ENCODE measurements around the gene PDZRN3.

Gene PDZRN3

GRCh38 chr3:73381551-73381950, 243.2 kb downstream of the PDZRN3 start:
- Histone ChIP-seq H3K36me3 (ENCODE audit: control insufficient read depth in 1 of 2, insufficient read depth in 2 of 2, low read length in 2 of 2) (peaks cover 4 to 34% of the 10 kb centered on the region in 2 donors), H3K4me1 (ENCODE audit: control insufficient read depth in 1 of 2, insufficient read depth in 2 of 2, low read length in 2 of 2) (peaks cover 0 to 9% of the 10 kb centered on the region in 2 donors), H3K27ac (ENCODE audit: low read length) (no peak overlapping the region), H3K4me3 (ENCODE audit: low read depth in 1 of 2, low read length in 2 of 2) (no peak overlapping the region), H3K27me3 (ENCODE audit: low read depth, low read length) (no peaks in the 10 kb centered on the region), H3K9me3 (ENCODE audit: control insufficient read depth in 1 of 2, low read length in 2 of 2) (no peaks in the 10 kb centered on the region)

- Histone ChIP-seq H3K36me3 (ENCODE audit: control insufficient read depth in 1 of 2, insufficient read depth in 2 of 2, low read length in 2 of 2) (peaks cover 4 to 33% of the 10 kb centered on the region in 2 donors), H3K4me3 (ENCODE audit: low read depth in 1 of 2, low read length in 2 of 2) (no peak overlapping the region), H3K9me3 (ENCODE audit: control insufficient read depth in 1 of 2, low read length in 2 of 2) (no peaks in the 10 kb centered on the region), H3K27me3 (ENCODE audit: low read depth, low read length) (no peaks in the 10 kb centered on the region), H3K4me1 (ENCODE audit: control insufficient read depth in 1 of 2, insufficient read depth in 2 of 2, low read length in 2 of 2) (peaks cover 0 to 7% of the 10 kb centered on the region in 2 donors), H3K27ac (ENCODE audit: low read length) (no peak overlapping the region)
Measured at GRCh38 chr3:73380735-73381532, 243.8 kb downstream of the PDZRN3 start.

- H3K4me1 ChIP-seq (ENCODE audit: control insufficient read depth in 1 of 2, insufficient read depth in 2 of 2, low read length in 2 of 2) = no peaks in the 10 kb centered on the region
- H3K9me3 ChIP-seq (ENCODE audit: control insufficient read depth in 1 of 2, low read length in 2 of 2) = no peaks in the 10 kb centered on the region
- no peak overlapping the region for H3K4me3 ChIP-seq (ENCODE audit: low read depth in 1 of 2, low read length in 2 of 2)
- no peaks in the 10 kb centered on the region for H3K27me3 ChIP-seq (ENCODE audit: low read depth, low read length)
- H3K36me3 ChIP-seq (ENCODE audit: control insufficient read depth in 1 of 2, insufficient read depth in 2 of 2, low read length in 2 of 2) = peaks cover 0 to 23% of the 10 kb centered on the region in 2 donors
- no peak overlapping the region for H3K27ac ChIP-seq (ENCODE audit: low read length)
Measured at GRCh38 chr3:73379465-73379864, 245.3 kb downstream of the PDZRN3 start.

GRCh38 chr3:73378207-73378606, 246.5 kb downstream of the PDZRN3 start:
- H3K4me3 ChIP-seq (ENCODE audit: low read depth in 1 of 2, low read length in 2 of 2) = no peak overlapping the region
- peaks cover 0 to 4% of the 10 kb centered on the region in 2 donors for H3K9me3 ChIP-seq (ENCODE audit: control insufficient read depth in 1 of 2, low read length in 2 of 2)
- H3K4me1 ChIP-seq (ENCODE audit: control insufficient read depth in 1 of 2, insufficient read depth in 2 of 2, low read length in 2 of 2) = no peaks in the 10 kb centered on the region
- H3K27ac ChIP-seq (ENCODE audit: low read length) = no peak overlapping the region
- H3K27me3 ChIP-seq (ENCODE audit: low read depth, low read length) = no peaks in the 10 kb centered on the region
- peaks cover 0 to 10% of the 10 kb centered on the region in 2 donors for H3K36me3 ChIP-seq (ENCODE audit: control insufficient read depth in 1 of 2, insufficient read depth in 2 of 2, low read length in 2 of 2)

GRCh38 chr3:73365756-73366397, 258.9 kb downstream of the PDZRN3 start:
- H3K27me3 ChIP-seq (ENCODE audit: low read depth, low read length) = no peaks in the 10 kb centered on the region
- peaks cover 0 to 18% of the 10 kb centered on the region in 2 donors for H3K4me1 ChIP-seq (ENCODE audit: control insufficient read depth in 1 of 2, insufficient read depth in 2 of 2, low read length in 2 of 2)
- no peak overlapping the region for H3K4me3 ChIP-seq (ENCODE audit: low read depth in 1 of 2, low read length in 2 of 2)

GRCh38 chr3:73364517-73364916, 260.2 kb downstream of the PDZRN3 start:
- Histone ChIP-seq H3K4me1 (ENCODE audit: control insufficient read depth in 1 of 2, insufficient read depth in 2 of 2, low read length in 2 of 2) (peaks cover 0 to 18% of the 10 kb centered on the region in 2 donors), H3K27me3 (ENCODE audit: low read depth, low read length) (no peaks in the 10 kb centered on the region), H3K36me3 (ENCODE audit: control insufficient read depth in 1 of 2, insufficient read depth in 2 of 2, low read length in 2 of 2) (no peaks in the 10 kb centered on the region), H3K27ac (ENCODE audit: low read length) (no peak overlapping the region), H3K9me3 (ENCODE audit: control insufficient read depth in 1 of 2, low read length in 2 of 2) (no peaks in the 10 kb centered on the region), H3K4me3 (ENCODE audit: low read depth in 1 of 2, low read length in 2 of 2) (no peak overlapping the region)

More at GRCh38 chr3:73365756-73366397, 258.9 kb downstream of the PDZRN3 start:
- H3K36me3 ChIP-seq (ENCODE audit: control insufficient read depth in 1 of 2, insufficient read depth in 2 of 2, low read length in 2 of 2) = no peaks in the 10 kb centered on the region
- H3K9me3 ChIP-seq (ENCODE audit: control insufficient read depth in 1 of 2, low read length in 2 of 2) = no peaks in the 10 kb centered on the region
- peak overlapping the region; percentile 57 for H3K27ac ChIP-seq (ENCODE audit: low read length)

- peaks cover 0 to 18% of the 10 kb centered on the region in 2 donors for H3K4me1 ChIP-seq (ENCODE audit: control insufficient read depth in 1 of 2, insufficient read depth in 2 of 2, low read length in 2 of 2)
- no peaks in the 10 kb centered on the region for H3K9me3 ChIP-seq (ENCODE audit: control insufficient read depth in 1 of 2, low read length in 2 of 2)
- no peak overlapping the region for H3K4me3 ChIP-seq (ENCODE audit: low read depth in 1 of 2, low read length in 2 of 2)
- H3K36me3 ChIP-seq (ENCODE audit: control insufficient read depth in 1 of 2, insufficient read depth in 2 of 2, low read length in 2 of 2) = no peaks in the 10 kb centered on the region
- no peaks in the 10 kb centered on the region for H3K27me3 ChIP-seq (ENCODE audit: low read depth, low read length)
- H3K27ac ChIP-seq (ENCODE audit: low read length) = no peak overlapping the region
Measured at GRCh38 chr3:73363093-73363492, 261.6 kb downstream of the PDZRN3 start.

GRCh38 chr3:73361591-73361990, 263.1 kb downstream of the PDZRN3 start:
- peaks cover 0 to 18% of the 10 kb centered on the region in 2 donors for H3K4me1 ChIP-seq (ENCODE audit: control insufficient read depth in 1 of 2, insufficient read depth in 2 of 2, low read length in 2 of 2)
- no peaks in the 10 kb centered on the region for H3K36me3 ChIP-seq (ENCODE audit: control insufficient read depth in 1 of 2, insufficient read depth in 2 of 2, low read length in 2 of 2)
- H3K27me3 ChIP-seq (ENCODE audit: low read depth, low read length) = no peaks in the 10 kb centered on the region
- H3K9me3 ChIP-seq (ENCODE audit: control insufficient read depth in 1 of 2, low read length in 2 of 2) = no peaks in the 10 kb centered on the region
- no peak overlapping the region for H3K27ac ChIP-seq (ENCODE audit: low read length)
- H3K4me3 ChIP-seq (ENCODE audit: low read depth in 1 of 2, low read length in 2 of 2) = no peak overlapping the region

GRCh38 chr3:73353649-73354217, 271.0 kb downstream of the PDZRN3 start:
- no peaks in the 10 kb centered on the region for H3K27me3 ChIP-seq (ENCODE audit: low read depth, low read length)
- H3K9me3 ChIP-seq (ENCODE audit: control insufficient read depth in 1 of 2, low read length in 2 of 2) = no peaks in the 10 kb centered on the region
- H3K4me3 ChIP-seq (ENCODE audit: low read depth in 1 of 2, low read length in 2 of 2) = no peak overlapping the region
- H3K27ac ChIP-seq (ENCODE audit: low read length) = no peak overlapping the region
- H3K36me3 ChIP-seq (ENCODE audit: control insufficient read depth in 1 of 2, insufficient read depth in 2 of 2, low read length in 2 of 2) = no peaks in the 10 kb centered on the region
- H3K4me1 ChIP-seq (ENCODE audit: control insufficient read depth in 1 of 2, insufficient read depth in 2 of 2, low read length in 2 of 2) = no peaks in the 10 kb centered on the region

GRCh38 chr3:73352841-73353645, 271.7 kb downstream of the PDZRN3 start:
- H3K4me3 ChIP-seq (ENCODE audit: low read depth in 1 of 2, low read length in 2 of 2) = no peak overlapping the region
- H3K27ac ChIP-seq (ENCODE audit: low read length) = no peak overlapping the region
- H3K9me3 ChIP-seq (ENCODE audit: control insufficient read depth in 1 of 2, low read length in 2 of 2) = no peaks in the 10 kb centered on the region
- no peaks in the 10 kb centered on the region for H3K36me3 ChIP-seq (ENCODE audit: control insufficient read depth in 1 of 2, insufficient read depth in 2 of 2, low read length in 2 of 2)
- H3K27me3 ChIP-seq (ENCODE audit: low read depth, low read length) = no peaks in the 10 kb centered on the region
- no peaks in the 10 kb centered on the region for H3K4me1 ChIP-seq (ENCODE audit: control insufficient read depth in 1 of 2, insufficient read depth in 2 of 2, low read length in 2 of 2)

Measured in muscle layer of duodenum (tissue), 2 donors.